OCI-LY1 (cell line): Measurements from ENCODE around the gene SCN7A.

Source experiments
- CTCF ChIP-seq: fragments of 200-600 bp; sonication (generic), shearing (Covaris generic); IDR thresholded peaks from 2 replicates; pipeline ENCODE4 v1.5.1; 2017; ENCODE audit warnings: mild to moderate bottlenecking, antibody characterized with exemption, low read length, moderate library complexity, mixed read lengths
- EZH2 ChIP-seq: fragments of 200-600 bp; sonication (generic), shearing (Covaris generic); IDR thresholded peaks from 2 replicates; pipeline ENCODE4 v1.8.0; 2017; ENCODE audit warnings: borderline replicate concordance, mixed run types, mild to moderate bottlenecking, antibody characterized with exemption, low read length, moderate library complexity, mixed read lengths

DNA sequence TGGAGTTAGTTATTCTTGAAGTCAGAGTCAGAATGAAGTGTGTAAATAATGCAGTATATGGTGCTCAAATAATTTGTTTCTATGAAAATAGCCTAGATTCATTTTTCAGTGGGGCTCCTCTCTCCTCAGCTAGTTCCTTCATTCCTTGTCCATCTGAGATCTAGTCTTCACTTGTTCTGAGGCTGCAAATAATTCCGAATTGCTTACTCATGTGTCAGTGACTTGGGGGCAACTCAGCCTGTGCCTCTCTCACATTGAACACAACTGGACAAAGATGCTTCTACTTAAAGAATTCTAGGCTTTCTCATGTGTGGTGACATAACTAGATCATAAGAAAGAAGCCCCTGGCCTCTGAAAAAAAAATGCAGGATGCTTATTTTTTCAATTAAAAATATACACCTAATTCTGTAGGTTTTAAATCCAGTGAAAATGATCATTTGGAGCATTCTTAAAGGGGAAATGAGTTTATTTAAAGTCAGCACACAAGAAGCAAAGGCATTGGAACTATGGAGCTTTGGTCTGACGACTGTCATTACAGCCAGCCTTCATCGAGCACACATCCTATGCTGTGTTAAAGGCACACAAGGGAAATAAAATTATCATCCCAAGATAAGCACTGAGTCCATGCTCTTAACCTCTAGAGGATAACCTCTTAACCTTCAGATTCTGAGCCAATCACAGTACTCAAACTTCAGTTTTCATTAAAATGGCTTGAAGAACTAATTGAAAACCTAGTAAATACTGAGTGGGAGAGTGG lies 24.8 kb upstream of the SCN7A start:
- no peak for TF ChIP-seq CTCF
- TF ChIP-seq EZH2: no peak
